Measurements from ENCODE around the gene OIP5. TPM values are rescaled to one million over a fixed set of nuclear protein-coding genes. Genes with fewer than 3 reads are reported as not detected.

The OIP5 gene
- total and polyA plus RNA-seq, 9 of the 15 experiments (the other 6 are each of a cell fraction or from before 2014, with no cell fraction given), result 8.3 to 54.8 (median 35.3) TPM

GRCh38 chr15:41367418-41367817 lies 35.0 kb upstream of the OIP5 start:
- Histone ChIP-seq H3K9me3 (replicated peaks; ENCODE audit: control insufficient read depth, insufficient read depth, low read depth, low read length) (no peaks in the 10 kb centered on the region), H3K27me3 (ENCODE audit: control insufficient read depth in 2 of 2, insufficient read depth in 2 of 2, low read length in 2 of 2) (no peaks in the 10 kb centered on the region), H4K20me1 (replicated peaks; ENCODE audit: control insufficient read depth, insufficient read depth, low read length) (no peaks in the 10 kb centered on the region), H3K9me1 (ENCODE audit: control insufficient read depth, insufficient read depth, low read length) (no peaks in the 10 kb centered on the region), H3K79me2 (ENCODE audit: control insufficient read depth, insufficient read depth, low read length) (no peaks in the 10 kb centered on the region), H2AFZ (ENCODE audit: low read depth, low read length) (no peak overlapping the region), H3K4me2 (ENCODE audit: insufficient read depth, low read length) (no peak overlapping the region), H3K36me3 (ENCODE audit: control insufficient read depth, insufficient read depth, low read length) (peaks cover 84% of the 10 kb centered on the region), H3K9ac (ENCODE audit: insufficient read depth in 1 of 2, low read depth in 2 of 2, low read length in 2 of 2) (peak overlapping the region in 1 of 2 experiments; percentile 47; a peak in 1 of 4 replicates), H3K4me3 (no peak overlapping the region), H3K4me1 (replicated peaks in 1 of 2; ENCODE audit: control insufficient read depth in 2 of 2, insufficient read depth in 2 of 2, low read length in 2 of 2) (no peaks in the 10 kb centered on the region), H3K27ac (ENCODE audit: extremely low read depth, low read depth, low read length) (no peak overlapping the region)
- intact Hi-C loops (cut with micrococcal nuclease), result no loop called here
- ATAC-seq, result no peak; the same call in 2 of the 3 replicates
- no peak for FAIRE-seq
- BruUV-seq (replicated peaks), result no TSS peak
- DNase-seq (ENCODE audit: extremely low read depth in 1 of 4, low spot score in 3 of 4), result no peak
- 93% methylated on average over 3 of the region's 3 CpGs for WGBS (ENCODE audit: insufficient coverage, low coverage, missing lambda C conversion rate)
- CTCF ChIA-PET (ENCODE audit: low intra/inter-chr PET ratio), result no interaction called here
- peak; percentile 48 for TF ChIP-seq NFIC (IDR thresholded peaks at IDR 0.05)
- TF ChIP-seq NR0B1 (IDR thresholded peaks at IDR 0.05; ENCODE audit: partially characterized antibody), result no peak
- in situ Hi-C loops (cut with MboI), result no loop called here
- POLR2A ChIA-PET, result interaction anchor here (0.6 kb wide), 1 partner anchor 35 kb away, joined by 3 read pairs; the partner anchor contains the start of gene OIP5

GRCh38 chr15:41354371-41354770 lies 22.0 kb upstream of the OIP5 start:
- Histone ChIP-seq H3K36me3 (ENCODE audit: control insufficient read depth, insufficient read depth, low read length) (peaks cover 86% of the 10 kb centered on the region), H3K4me1 (replicated peaks in 1 of 2; ENCODE audit: control insufficient read depth in 2 of 2, insufficient read depth in 2 of 2, low read length in 2 of 2) (no peaks in the 10 kb centered on the region), H3K27me3 (ENCODE audit: control insufficient read depth in 2 of 2, insufficient read depth in 2 of 2, low read length in 2 of 2) (no peaks in the 10 kb centered on the region), H4K20me1 (replicated peaks; ENCODE audit: control insufficient read depth, insufficient read depth, low read length) (no peaks in the 10 kb centered on the region), H2AFZ (ENCODE audit: low read depth, low read length) (no peak overlapping the region), H3K27ac (ENCODE audit: extremely low read depth, low read depth, low read length) (no peak overlapping the region), H3K4me2 (ENCODE audit: insufficient read depth, low read length) (no peak overlapping the region), H3K4me3 (no peak overlapping the region), H3K79me2 (ENCODE audit: control insufficient read depth, insufficient read depth, low read length) (no peaks in the 10 kb centered on the region), H3K9me1 (ENCODE audit: control insufficient read depth, insufficient read depth, low read length) (no peaks in the 10 kb centered on the region), H3K9ac (ENCODE audit: insufficient read depth in 1 of 2, low read depth in 2 of 2, low read length in 2 of 2) (no peak overlapping the region), H3K9me3 (replicated peaks; ENCODE audit: control insufficient read depth, insufficient read depth, low read depth, low read length) (no peaks in the 10 kb centered on the region)
- no TSS peak for BruUV-seq (replicated peaks)
- no peak for FAIRE-seq
- CTCF ChIA-PET (ENCODE audit: low intra/inter-chr PET ratio), result no interaction called here
- intact Hi-C loops (cut with micrococcal nuclease), result no loop called here
- no peak for DNase-seq (ENCODE audit: extremely low read depth in 1 of 4, low spot score in 3 of 4)
- no peak for ATAC-seq
- in situ Hi-C loops (cut with MboI), result no loop called here
- POLR2A ChIA-PET, result interaction anchor here (1.1 to 1.3 kb wide), 3 partner anchors 11 to 159 kb away, joined by 3 read pairs; partner anchors contain the start of genes LTK and OIP5
- WGBS (ENCODE audit: insufficient coverage, low coverage, missing lambda C conversion rate), result 94% methylated on average over 10 of the region's 10 CpGs
- TF ChIP-seq TRIM28 (IDR thresholded peaks at IDR 0.05) (no peak), ZNF318 (IDR thresholded peaks at IDR 0.05; ENCODE audit: borderline replicate concordance in 1 of 2, low read depth in 1 of 2) (no peak), CCAR2 (IDR thresholded peaks at IDR 0.05; ENCODE audit: low read depth, low read length) (no peak), POLR2A (conservative IDR thresholded peaks at IDR 0.05) (peak; percentile 33), POLR2B (IDR thresholded peaks at IDR 0.05; ENCODE audit: low read depth, partially characterized antibody) (peak; percentile 36)

Measured in K562 (cell line).